ENCODE results near the gene SETD1B.

DNA sequence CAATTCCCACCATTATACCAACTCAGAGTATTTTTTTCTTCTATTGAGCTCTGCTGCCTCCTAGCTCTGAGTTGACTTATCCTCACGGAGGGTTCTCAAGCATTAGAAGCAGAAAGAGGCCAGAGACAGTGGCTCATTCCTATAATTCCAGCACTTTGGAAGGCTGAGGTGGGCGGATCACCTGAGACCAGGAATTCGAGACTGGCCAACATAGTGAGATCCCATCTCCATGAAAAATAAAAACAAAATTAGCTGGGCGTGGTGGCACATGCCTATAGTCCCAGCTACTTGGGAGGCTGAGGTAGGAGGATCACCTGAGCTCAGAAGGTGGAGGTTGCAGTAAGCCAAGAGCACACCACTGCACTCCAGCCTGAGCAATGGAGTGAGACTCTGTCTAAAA is 33.9 kb downstream of the SETD1B start:
- TF ChIP-seq EZH2 (IDR thresholded peaks at IDR 0.05) (no peak), EZH2phosphoT487 (IDR thresholded peaks at IDR 0.05) (no peak)
- TF ChIP-seq, protein P1, sequence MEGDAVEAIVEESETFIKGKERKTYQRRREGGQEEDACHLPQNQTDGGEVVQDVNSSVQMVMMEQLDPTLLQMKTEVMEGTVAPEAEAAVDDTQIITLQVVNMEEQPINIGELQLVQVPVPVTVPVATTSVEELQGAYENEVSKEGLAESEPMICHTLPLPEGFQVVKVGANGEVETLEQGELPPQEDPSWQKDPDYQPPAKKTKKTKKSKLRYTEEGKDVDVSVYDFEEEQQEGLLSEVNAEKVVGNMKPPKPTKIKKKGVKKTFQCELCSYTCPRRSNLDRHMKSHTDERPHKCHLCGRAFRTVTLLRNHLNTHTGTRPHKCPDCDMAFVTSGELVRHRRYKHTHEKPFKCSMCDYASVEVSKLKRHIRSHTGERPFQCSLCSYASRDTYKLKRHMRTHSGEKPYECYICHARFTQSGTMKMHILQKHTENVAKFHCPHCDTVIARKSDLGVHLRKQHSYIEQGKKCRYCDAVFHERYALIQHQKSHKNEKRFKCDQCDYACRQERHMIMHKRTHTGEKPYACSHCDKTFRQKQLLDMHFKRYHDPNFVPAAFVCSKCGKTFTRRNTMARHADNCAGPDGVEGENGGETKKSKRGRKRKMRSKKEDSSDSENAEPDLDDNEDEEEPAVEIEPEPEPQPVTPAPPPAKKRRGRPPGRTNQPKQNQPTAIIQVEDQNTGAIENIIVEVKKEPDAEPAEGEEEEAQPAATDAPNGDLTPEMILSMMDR (IDR thresholded peaks at IDR 0.05), result no peak
